GM12874 (cell line): ENCODE measurements around the gene B3GNT3.

Source experiments
- TF ChIP-seq, protein P1 (sequence below): IDR thresholded peaks from 2 replicates; pipeline ENCODE4 v1.5.1; 2011; ENCODE audit warnings: low read depth, mild to moderate bottlenecking, control low read depth, low read length, moderate library complexity; ENCODE audit not compliant: insufficient read depth

B3GNT3 gene

DNA sequence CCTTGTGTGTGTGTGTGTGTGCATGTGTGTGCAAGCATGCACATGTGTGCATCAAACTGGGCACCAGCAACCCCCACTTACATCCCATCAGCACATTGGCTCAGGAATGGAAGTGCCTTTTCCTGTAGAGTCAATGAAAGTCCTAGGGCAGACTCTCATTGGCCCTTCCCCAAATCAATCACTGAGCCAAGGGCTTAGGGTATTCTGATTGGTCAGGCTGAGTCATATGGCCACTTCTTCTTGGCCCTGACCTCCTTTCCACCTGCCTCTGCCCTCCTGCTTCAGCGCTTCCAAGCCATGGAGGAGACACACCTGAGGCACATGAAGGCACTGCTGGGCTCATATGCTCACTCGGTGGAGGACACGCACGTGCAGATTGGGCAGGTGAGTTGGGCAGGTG, 22.8 kb upstream of the B3GNT3 start:
- TF ChIP-seq, protein P1, sequence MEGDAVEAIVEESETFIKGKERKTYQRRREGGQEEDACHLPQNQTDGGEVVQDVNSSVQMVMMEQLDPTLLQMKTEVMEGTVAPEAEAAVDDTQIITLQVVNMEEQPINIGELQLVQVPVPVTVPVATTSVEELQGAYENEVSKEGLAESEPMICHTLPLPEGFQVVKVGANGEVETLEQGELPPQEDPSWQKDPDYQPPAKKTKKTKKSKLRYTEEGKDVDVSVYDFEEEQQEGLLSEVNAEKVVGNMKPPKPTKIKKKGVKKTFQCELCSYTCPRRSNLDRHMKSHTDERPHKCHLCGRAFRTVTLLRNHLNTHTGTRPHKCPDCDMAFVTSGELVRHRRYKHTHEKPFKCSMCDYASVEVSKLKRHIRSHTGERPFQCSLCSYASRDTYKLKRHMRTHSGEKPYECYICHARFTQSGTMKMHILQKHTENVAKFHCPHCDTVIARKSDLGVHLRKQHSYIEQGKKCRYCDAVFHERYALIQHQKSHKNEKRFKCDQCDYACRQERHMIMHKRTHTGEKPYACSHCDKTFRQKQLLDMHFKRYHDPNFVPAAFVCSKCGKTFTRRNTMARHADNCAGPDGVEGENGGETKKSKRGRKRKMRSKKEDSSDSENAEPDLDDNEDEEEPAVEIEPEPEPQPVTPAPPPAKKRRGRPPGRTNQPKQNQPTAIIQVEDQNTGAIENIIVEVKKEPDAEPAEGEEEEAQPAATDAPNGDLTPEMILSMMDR, result no peak

DNA sequence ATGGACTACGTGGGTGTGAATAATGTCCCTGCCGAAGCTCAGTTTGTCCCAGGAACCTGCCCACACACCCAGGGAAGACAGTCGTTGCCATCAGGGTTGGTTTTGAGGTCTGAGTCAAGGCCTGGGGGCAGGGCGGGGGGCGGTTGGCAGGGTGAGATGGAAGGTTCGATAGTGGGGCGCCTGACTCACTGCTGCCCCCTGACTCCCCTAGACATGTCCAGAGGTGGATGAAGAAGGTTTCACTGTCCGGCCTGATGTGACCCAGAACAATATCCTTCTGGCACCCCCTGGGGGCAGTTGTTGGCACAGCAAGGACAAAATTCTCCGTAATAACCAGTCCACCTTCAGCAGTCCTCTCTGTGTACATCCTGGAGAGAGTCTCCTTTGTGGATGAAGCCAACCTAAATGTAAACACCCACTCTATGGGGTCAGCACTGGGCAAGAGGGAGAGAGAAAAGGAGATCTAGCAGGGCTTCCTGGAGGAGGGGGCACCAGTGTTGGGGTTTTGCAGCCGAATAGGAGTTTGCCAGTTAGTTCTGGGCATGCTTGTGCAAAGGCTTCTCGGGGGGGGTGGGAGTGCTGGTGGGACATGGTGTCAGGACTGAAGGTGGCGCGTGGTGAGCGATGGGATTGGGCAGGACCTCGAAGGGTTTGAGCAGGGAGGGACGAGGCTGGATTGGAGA, 19.6 kb upstream of the B3GNT3 start:
- TF ChIP-seq, protein P1, result peak; percentile 60

DNA sequence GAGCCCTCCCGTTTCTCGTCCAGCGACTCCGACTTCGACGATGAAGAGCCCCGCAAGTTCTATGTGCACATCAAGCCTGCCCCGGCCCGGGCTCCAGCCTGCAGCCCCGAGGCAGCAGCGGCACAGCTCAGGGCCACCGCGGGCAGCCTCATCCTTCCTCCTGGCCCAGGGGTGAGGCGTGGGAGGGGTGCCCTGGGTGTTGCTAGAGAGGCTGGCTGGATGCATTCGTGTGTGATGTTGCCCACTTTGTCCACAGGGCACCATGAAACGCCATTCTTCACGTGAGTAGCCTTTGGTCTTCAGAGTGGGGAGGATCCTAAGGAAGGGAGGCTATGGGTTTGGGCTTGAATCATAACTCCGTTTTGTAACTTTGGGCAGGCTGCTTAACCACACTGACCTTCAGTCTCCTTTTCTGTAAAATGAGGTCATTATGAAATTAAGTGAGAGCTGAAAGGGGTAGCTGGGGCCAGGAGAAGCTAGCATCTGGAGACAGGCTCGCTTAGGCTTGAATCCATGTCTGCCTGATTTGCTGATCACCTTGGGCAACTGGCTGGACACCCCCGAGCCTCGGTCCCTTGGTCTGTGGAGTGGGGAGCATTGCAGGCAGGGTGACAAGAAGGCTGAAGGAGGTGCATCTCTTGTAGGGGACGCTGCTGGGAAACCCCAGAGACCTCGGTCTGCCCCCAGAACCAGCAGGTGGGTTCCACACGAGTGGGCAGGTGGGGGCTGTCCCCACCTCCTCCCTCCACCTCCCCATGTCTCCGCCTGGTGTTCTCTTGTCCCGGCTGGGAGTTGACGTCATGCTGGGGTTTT, 18.7 kb upstream of the B3GNT3 start:
- TF ChIP-seq, protein P1, result no peak

DNA sequence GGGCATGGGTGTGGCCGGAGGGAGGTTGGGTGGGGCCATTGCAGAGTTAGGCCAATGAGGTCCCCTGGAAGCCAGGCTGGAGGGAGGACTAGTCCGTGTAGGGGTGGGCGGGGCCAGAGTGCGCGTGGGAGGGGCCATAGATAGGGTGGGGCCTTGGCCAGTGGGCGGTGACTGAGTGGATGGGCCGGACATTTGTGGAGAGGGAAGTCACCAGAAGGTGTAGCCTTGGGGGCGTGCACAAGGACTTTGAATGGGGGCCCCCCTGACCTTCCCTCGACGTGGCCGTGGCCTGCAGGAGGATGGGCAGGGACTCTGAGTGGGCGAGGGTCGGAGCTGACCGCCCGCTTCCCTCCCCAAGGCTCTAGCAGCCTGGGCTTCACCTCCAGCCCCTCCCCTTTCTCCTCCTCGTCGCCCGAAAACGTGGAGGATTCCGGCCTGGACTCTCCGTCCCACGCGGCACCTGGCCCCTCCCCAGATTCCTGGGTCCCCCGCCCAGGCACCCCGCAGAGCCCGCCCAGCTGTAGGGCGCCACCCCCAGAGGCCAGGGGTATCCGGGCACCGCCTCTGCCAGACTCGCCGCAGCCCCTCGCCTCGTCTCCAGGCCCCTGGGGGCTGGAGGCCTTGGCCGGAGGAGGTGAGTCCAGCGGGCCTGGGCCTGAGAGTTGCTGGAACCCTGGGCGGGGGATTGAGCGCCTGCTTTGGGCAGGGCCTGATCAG, 16.5 kb upstream of the B3GNT3 start:
- TF ChIP-seq, protein P1, result no peak

DNA sequence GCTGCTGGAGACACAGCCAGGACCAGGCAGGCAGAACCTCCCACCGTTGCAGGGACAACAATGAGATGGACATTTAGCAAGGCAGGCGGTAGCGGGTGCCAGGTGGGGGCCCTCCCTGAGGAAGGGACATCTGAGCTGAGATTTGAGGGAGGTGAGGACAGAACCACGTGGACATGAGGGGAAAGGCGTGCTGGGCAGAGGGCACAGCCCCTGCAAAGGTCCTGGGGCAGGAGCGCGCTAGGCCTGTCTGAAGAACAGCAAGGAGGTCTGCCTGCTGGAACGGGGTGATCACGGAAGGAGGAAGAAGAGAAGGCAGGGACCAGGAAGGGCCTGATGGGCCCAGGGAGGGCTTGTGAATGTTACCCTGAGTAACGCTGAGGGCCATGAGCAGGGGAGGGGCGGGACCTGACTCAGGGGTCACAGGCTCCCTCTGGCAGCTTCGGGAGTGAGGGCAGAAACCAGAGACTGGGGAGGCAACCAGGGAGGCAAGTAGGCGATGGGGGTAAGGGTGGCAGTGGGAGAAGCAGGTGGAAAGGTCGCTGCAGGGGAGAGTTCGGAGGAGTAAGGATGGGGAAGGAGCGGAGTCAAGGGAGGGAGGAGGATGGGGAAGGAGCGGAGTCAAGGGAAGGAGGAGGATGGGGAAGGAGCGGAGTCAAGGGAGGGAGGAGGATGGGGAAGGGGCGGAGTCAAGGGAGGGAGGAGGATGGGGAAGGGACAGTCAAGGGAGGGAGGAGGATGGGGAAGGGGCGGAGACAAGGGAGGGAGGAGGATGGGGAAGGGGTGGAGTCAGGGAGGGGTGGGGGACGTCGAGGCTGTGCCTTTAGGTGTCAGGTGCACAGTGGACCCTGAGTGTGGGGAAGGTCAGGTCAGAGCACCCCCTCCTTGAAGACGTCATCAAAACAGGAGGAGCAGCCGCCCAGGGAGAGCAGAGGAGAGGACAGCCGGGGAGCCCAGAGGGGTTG, 15.7 kb upstream of the B3GNT3 start:
- TF ChIP-seq, protein P1, result no peak

DNA sequence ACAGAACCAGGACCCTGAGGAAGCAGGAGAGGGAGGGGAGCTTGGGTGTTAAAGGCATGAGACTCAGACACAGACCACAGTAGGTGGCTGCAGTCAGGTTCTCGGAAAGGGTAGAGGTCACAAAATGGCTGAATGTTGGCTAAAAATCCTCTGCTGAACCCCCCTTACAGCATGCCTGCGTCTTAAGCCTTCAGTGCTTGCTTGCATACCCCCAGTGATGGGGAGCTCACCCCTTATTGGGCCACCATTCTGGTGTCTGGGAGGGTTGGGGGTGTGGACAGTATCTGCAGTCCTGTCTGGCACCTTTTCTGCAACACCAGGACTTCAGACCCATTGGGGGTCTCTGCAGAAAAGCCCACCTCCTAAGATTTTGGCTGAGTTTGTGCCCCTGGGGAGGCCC, 14.2 kb upstream of the B3GNT3 start:
- TF ChIP-seq, protein P1, result no peak
